Hindlimb muscle (tissue), 1 donor: ENCODE results near the gene SH3D19. TPM values are rescaled to one million over a fixed set of nuclear protein-coding genes. Genes with fewer than 3 reads are reported as not detected.
"Not testable (repeated sequence)": the region's sequence is repeated elsewhere in the genome, so short reads cannot be mapped to it uniquely, and the experiment has no call there.

Source experiments
- DNase-seq: peaks from one replicate; pipeline ENCODE4 v3.0.0-alpha.2; 2013
- polyA plus RNA-seq: library from polyadenylated mRNA; unstranded; fragments of 120-200 nt; gene quantifications from one replicate; pipeline ENCODE4 v1.2.1, GENCODE V29; 2013; ENCODE audit not compliant: insufficient read length

Gene SH3D19
- polyA plus RNA-seq, 1 donor, result 26.1 TPM

DNA sequence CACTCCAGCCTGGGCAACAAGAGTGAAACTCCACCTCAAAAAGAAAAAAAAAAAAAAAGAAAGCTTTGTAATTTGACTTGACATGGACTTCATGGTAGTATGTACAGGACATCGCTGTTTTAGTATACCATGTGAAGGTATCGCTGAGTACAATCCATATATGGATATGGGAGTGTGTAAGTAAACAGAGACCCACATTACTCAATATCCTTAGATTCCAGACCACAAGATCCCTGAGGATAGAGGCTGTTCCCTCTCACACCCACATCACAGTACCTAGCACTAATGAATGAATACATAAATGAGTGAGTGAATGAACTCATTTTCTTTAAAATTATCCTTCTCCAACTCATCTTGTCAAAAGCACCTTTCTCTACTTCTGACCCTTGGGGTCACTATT is 234.4 kb downstream of the SH3D19 start:
- DNase-seq, result no peak

DNA sequence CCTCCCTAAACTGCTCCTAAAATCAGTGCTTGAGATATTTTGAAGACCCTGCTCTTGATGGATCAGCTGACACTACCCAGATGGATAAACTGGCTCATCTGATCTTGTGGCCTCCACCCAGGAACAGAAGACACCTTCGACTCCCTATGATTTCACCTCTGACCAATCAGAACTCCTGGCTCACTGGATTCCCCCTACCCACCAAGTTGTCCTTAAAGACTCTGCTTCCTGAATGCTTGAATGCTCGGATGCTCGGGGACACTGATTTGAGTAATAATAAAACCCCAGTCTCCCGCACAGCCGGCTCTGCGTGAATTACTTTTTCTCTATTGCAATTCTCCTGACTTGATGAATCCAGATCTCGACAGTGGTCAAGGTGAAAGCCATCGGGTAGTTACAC is 237.9 kb downstream of the SH3D19 start:
- DNase-seq, result no peak

DNA sequence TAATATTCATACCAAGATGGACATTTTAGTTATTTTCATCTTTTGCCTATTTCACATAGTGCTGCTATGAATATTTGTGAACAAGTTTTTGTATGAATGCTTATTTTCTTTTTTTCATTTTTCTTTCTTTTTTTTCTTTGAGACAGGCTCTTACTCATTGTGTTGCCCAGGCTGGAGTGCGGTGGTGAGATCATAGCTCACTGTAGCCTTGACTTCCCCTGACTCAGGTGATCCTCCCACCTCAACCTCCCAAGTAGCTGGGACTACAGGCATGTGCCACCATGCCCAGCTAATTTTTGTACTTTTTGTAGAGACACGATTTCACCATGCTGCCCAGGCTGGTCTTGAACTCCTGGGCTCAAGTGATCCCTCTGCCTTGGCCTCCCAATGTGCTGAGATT is 247.4 kb downstream of the SH3D19 start:
- not testable (repeated sequence) for DNase-seq

DNA sequence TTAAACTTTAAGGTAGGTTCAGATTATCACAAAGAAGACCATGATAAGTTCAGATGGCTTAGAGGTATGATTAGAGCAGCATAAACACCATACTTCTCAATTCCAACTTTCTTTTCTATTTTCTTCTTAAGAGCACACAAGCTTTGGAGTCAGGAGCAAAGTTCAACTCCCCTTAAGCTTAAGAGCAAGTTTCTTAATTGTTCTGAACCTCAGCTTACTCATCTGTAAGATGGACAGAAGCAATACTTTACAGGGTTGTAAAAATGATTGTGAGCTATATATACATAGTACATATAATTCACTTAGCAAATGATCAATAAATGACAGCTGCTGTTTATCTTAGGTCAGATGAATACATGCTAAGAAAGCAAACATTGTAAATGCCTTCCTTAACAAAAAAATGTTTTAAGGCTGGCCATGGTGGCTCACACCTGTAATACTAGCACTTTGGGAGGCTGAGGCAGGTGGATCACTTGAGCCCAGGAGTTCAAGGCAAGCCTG is 250.9 kb downstream of the SH3D19 start:
- no peak for DNase-seq

Other genes with a start within 250 kb of the SH3D19 start
- gene RPS3A, start 226.0 kb downstream of the SH3D19 start, polyA plus RNA-seq, result 4,907 TPM
- gene PRSS48, start 48.4 kb downstream of the SH3D19 start, polyA plus RNA-seq, result not detected
- gene FHIP1A, start 83.6 kb upstream of the SH3D19 start, polyA plus RNA-seq, result 15.5 TPM